Urinary bladder (tissue), 4 donors: Measurements from ENCODE around the gene BCL3. TPM values are rescaled to one million over a fixed set of nuclear protein-coding genes. Genes with fewer than 3 reads are reported as not detected.
A peak's percentile ranks its signal among the peaks of the same experiment; 100 is the strongest.

Source experiments
- DNase-seq: peaks from one replicate; pipeline ENCODE4 v3.0.0-alpha.2; 2015; ENCODE audit errors: extremely low spot score
- H3K27ac ChIP-seq: one replicate; pipeline ENCODE4 v1.5.1; 2013; ENCODE audit warnings: low read depth, mild to moderate bottlenecking, moderate library complexity
- H3K36me3 ChIP-seq: one replicate; pipeline ENCODE4 v1.6.1; 2013; ENCODE audit warnings: mild to moderate bottlenecking, moderate library complexity; ENCODE audit not compliant: insufficient read depth
- H3K4me1 ChIP-seq: one replicate; pipeline ENCODE4 v1.6.1; 2013; ENCODE audit warnings: mild to moderate bottlenecking, moderate library complexity; ENCODE audit not compliant: insufficient read depth
- H3K4me3 ChIP-seq: one replicate; pipeline ENCODE4 v1.5.1; 2013; ENCODE audit warnings: low read depth, low read length
- WGBS: extraction: QIAGEN DNeasy Blood & Tissue Kit; methylation state at CpG from one replicate; pipeline ENCODE4 v1.1.7; 2013; 5-methylcytosine and 5-hydroxymethylcytosine counted together
- polyA plus RNA-seq: library from polyadenylated mRNA; stranded (reverse); fragments of 200-250 nt; gene quantifications from one replicate; pipeline ENCODE4 v1.2.3, GENCODE V29; 2013
- total RNA-seq: library from RNA; depleted of rRNA; stranded (reverse); fragments of >200 nt; gene quantifications from one replicate; pipeline ENCODE4 v1.2.3, GENCODE V29; 2014
- donor health status: healthy with polysubstance abuse.
- donor health status: healthy.

Gene BCL3
- total and polyA plus RNA-seq, 2 donors = 2.5 to 93.0 TPM

- no peak overlapping the region for H3K4me3 ChIP-seq
- no peak for DNase-seq
- H3K36me3 ChIP-seq = no peaks in the 10 kb centered on the region
- no peak overlapping the region for H3K27ac ChIP-seq
- no peaks in the 10 kb centered on the region for H3K4me1 ChIP-seq
- 96% methylated on average over 12 of the region's 12 CpGs for WGBS
Observed at GRCh38 chr19:44726465-44726864, 22.0 kb upstream of the BCL3 start.

GRCh38 chr19:44728178-44728577, 20.3 kb upstream of the BCL3 start:
- 75% methylated on average over 6 of the region's 6 CpGs for WGBS
- no peak overlapping the region for H3K4me3 ChIP-seq
- H3K27ac ChIP-seq = no peak overlapping the region
- no peaks in the 10 kb centered on the region for H3K36me3 ChIP-seq
- no peaks in the 10 kb centered on the region for H3K4me1 ChIP-seq
- no peak for DNase-seq

- WGBS = 91% methylated on average over 8 of the region's 8 CpGs
- no peaks in the 10 kb centered on the region for H3K36me3 ChIP-seq
Observed at GRCh38 chr19:44729516-44730033, 18.9 kb upstream of the BCL3 start.

GRCh38 chr19:44731081-44731480, 17.4 kb upstream of the BCL3 start:
- Histone ChIP-seq H3K36me3 (no peaks in the 10 kb centered on the region), H3K27ac (no peak overlapping the region), H3K4me3 (no peak overlapping the region), H3K4me1 (no peaks in the 10 kb centered on the region)
- 92% methylated on average over 5 of the region's 5 CpGs for WGBS
- no peak for DNase-seq

More at GRCh38 chr19:44729516-44730033, 18.9 kb upstream of the BCL3 start:
- DNase-seq = no peak
- H3K4me1 ChIP-seq = no peaks in the 10 kb centered on the region
- H3K27ac ChIP-seq = no peak overlapping the region
- H3K4me3 ChIP-seq = no peak overlapping the region

GRCh38 chr19:44731622-44732021, 16.9 kb upstream of the BCL3 start:
- Histone ChIP-seq H3K4me1 (no peaks in the 10 kb centered on the region), H3K36me3 (no peaks in the 10 kb centered on the region), H3K27ac (no peak overlapping the region), H3K4me3 (no peak overlapping the region)
- WGBS = 76% methylated on average over 5 of the region's 5 CpGs
- DNase-seq = no peak

GRCh38 chr19:44732235-44733014, 16.1 kb upstream of the BCL3 start:
- Histone ChIP-seq H3K36me3 (no peaks in the 10 kb centered on the region), H3K4me3 (no peak overlapping the region), H3K27ac (no peak overlapping the region), H3K4me1 (no peaks in the 10 kb centered on the region)
- WGBS = 78% methylated on average over 11 of the region's 11 CpGs
- no peak for DNase-seq

- H3K4me3 ChIP-seq = no peak overlapping the region
- no peak overlapping the region for H3K27ac ChIP-seq
Observed at GRCh38 chr19:44734357-44734756, 14.2 kb upstream of the BCL3 start.

GRCh38 chr19:44735011-44735410, 13.5 kb upstream of the BCL3 start:
- DNase-seq = no peak
- Histone ChIP-seq H3K27ac (no peak overlapping the region), H3K4me1 (no peaks in the 10 kb centered on the region), H3K4me3 (no peak overlapping the region), H3K36me3 (no peaks in the 10 kb centered on the region)
- 54% methylated on average over 5 of the region's 5 CpGs for WGBS

More at GRCh38 chr19:44734357-44734756, 14.2 kb upstream of the BCL3 start:
- no peaks in the 10 kb centered on the region for H3K36me3 ChIP-seq
- DNase-seq = no peak
- 36% methylated on average over 1 of the region's 1 CpG for WGBS
- no peaks in the 10 kb centered on the region for H3K4me1 ChIP-seq

- 67% methylated on average over 13 of the region's 13 CpGs for WGBS
- H3K4me1 ChIP-seq = no peaks in the 10 kb centered on the region
- H3K27ac ChIP-seq = no peak overlapping the region
Observed at GRCh38 chr19:44737238-44738071, 11.1 kb upstream of the BCL3 start.

GRCh38 chr19:44738136-44738535, 10.4 kb upstream of the BCL3 start:
- Histone ChIP-seq H3K4me3 (no peak overlapping the region), H3K36me3 (no peaks in the 10 kb centered on the region), H3K27ac (no peak overlapping the region), H3K4me1 (no peaks in the 10 kb centered on the region)
- 72% methylated on average over 2 of the region's 2 CpGs for WGBS
- DNase-seq = no peak

More at GRCh38 chr19:44737238-44738071, 11.1 kb upstream of the BCL3 start:
- Histone ChIP-seq H3K4me3 (no peak overlapping the region), H3K36me3 (no peaks in the 10 kb centered on the region)
- DNase-seq = no peak

GRCh38 chr19:44738603-44739558, 9.6 kb upstream of the BCL3 start:
- no peaks in the 10 kb centered on the region for H3K4me1 ChIP-seq
- no peak for DNase-seq
- no peaks in the 10 kb centered on the region for H3K36me3 ChIP-seq
- no peak overlapping the region for H3K27ac ChIP-seq
- 66% methylated on average over 11 of the region's 11 CpGs for WGBS
- no peak overlapping the region for H3K4me3 ChIP-seq

- WGBS = 61% methylated on average over 3 of the region's 3 CpGs
- Histone ChIP-seq H3K27ac (no peak overlapping the region), H3K4me3 (no peak overlapping the region), H3K36me3 (no peaks in the 10 kb centered on the region), H3K4me1 (no peaks in the 10 kb centered on the region)
- no peak for DNase-seq
Observed at GRCh38 chr19:44740351-44740824, 8.1 kb upstream of the BCL3 start.

- Histone ChIP-seq H3K4me3 (no peak overlapping the region), H3K4me1 (no peaks in the 10 kb centered on the region), H3K27ac (peak overlapping the region; percentile 90), H3K36me3 (no peaks in the 10 kb centered on the region)
- no peak for DNase-seq
- 41% methylated on average over 6 of the region's 6 CpGs for WGBS
Observed at GRCh38 chr19:44741258-44741731, 7.2 kb upstream of the BCL3 start.
